HG03103 (cell line): Measurements from ENCODE around the gene C15orf39.
"Not testable (repeated sequence)": the region's sequence is repeated elsewhere in the genome, so short reads cannot be mapped to it uniquely, and the experiment has no call there.

Experiments used
- ATAC-seq: cut with Tn5 transposase; IDR thresholded peaks from one replicate; pipeline ENCODE4 v1.9.1; 2021; ENCODE audit warnings: low read depth; ENCODE audit not compliant: unreplicated experiment

The C15orf39 gene

DNA sequence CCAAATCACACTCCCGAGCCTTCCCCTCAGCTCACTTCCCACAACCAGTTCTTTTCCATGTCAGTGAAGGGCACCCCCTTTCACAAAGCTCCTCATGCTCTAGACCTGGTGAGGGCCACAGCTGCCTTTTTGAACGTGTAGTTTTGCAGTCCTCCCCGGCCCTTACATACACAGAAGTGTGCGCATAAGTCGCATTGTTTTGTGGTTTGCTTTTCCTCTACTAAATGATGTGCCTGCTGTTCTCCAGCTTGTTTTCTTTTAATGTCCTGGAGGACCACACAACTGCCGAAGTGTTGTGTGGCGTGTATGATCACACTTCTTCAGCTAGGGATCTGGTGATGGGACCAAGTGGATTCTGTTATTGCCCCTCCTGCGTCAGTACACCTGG is 7.6 kb downstream of the C15orf39 start:
- ATAC-seq, result no peak

DNA sequence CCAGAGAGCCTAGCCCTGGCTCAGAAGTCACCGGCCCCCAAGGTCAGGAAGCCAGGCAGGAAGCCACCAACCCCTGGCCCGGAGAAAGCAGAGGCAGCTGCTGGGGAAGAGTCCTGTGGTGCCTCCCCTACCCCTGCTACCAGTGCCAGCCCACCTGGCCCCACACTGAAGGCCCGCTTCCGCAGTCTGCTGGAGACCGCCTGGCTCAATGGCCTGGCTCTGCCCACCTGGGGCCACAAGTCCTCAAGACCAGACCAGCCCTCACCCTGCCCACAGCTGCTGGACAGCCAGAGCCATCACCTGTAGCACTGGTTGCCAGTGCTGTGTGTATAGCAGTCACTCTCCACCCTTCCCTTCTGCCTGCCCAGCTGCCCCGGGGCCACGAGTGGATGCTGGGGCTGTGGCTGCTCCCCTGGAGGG is 9.1 kb downstream of the C15orf39 start:
- ATAC-seq, result no peak

DNA sequence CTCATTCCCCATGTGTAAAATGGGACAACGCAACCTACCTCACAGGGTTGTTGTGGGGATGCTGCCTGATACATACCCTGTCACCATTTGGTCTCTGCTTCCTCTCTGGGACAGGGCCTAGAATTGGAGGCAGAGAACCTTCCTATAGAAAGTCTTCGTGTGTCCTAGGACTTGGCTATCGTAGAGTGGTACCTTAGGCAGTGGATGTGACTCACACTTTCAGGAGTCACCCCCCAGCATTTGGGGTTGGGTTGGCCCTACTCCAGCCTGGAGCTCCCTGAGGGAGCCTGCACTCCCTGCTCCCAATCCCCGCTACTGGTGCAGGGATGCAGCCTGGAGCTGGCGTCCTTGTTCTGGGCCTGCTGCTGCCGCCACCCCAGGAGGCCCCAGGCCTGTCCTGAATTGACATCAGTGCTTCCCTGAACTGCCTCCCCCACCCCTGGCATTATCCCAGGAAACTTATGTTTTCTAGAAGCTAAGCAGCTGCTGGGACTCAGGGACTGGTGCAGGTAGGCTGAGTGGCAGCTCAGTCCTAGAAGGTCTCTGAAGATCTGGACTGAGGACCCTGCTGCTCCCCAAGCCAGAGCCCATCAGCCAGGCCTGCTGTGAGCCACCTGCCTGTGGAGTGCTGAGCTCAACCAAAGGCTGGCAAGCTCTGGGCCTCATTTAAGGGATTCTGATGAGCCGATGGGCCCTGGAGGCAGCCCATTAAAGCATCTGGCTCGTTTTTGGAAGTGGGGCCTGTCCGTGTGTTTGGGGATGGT is 9.9 kb downstream of the C15orf39 start:
- no peak for ATAC-seq

DNA sequence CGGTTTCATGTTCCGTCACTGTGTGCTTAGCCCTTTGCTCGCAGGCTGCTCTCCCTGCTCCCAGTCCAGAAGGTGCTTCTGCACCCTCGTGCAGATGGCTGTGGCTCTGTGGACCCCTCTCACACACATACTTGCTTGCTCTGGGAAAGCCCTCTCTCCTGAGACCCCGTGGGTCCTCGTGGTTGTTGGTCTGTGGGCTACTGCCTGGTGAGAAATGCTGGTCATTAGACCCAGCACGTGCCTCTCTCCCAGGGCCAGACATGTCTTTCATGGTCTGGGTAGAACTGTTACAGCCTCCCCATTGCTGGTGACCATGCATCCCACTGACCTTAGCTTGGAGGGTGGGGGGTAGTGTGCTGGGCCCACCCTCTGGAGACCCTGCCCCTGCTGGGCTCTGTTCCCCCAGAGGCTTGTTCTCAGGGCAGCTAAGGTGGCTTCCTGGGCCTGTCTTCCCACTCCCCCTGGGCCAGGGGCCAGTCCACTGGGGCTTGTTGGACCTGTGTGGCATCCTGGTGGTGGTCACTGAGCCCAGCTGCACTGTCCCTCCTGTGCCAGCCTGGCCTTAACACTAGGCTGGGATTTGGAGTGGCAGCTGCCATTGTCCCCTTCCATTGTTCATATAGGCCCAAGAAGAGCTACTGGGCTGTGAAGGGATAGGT is 10.6 kb downstream of the C15orf39 start:
- no peak for ATAC-seq

DNA sequence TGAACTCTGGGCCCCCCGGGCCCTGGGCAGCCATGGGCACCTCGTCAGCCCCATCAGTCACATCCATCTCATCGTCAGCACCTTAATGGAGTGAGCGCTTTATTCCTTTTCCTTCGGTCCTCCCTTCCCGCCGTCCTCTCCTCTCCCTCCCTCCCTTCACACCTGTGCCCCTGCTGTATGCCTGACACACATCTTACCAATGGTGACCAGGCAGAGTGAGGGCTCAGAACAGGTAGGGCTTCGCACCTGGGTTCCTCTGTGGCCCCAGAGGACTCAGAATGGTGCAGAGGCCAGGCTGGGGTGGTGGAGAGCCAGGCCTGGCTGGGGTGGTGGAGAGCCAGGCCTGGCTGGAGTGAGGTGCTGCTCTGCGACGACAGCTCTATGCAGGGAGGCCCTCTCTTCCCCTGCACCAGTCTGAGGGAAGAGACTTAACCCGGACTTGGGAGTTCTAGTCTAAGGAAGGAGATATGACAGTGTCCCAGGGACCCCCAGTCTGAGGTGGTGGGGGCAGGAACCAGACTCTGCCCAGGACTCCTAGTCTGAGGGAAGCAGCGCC is 11.6 kb downstream of the C15orf39 start:
- ATAC-seq, result no peak

DNA sequence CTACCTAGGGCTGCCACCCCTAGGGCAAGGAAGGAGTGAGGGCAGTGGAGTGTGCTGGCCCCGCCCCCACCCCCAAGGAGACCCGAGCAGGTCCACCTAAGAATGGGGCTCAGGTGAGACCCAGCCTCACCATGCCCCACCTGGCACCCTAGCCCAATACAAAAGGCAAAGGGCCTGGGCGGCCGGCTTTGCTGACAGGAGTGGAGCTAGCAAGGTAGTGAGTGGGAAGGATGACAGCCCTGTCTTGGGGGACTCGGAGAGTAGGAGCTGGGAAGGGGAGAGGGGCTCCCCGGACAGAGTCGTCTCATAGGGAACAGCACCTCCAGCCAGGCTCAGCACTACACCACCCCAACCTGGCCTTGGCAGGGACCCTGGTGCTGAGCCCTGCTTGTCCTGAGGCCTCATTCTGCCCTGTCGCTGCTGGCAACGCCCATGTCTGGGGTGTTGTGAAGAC is 12.1 kb downstream of the C15orf39 start:
- no peak for ATAC-seq

DNA sequence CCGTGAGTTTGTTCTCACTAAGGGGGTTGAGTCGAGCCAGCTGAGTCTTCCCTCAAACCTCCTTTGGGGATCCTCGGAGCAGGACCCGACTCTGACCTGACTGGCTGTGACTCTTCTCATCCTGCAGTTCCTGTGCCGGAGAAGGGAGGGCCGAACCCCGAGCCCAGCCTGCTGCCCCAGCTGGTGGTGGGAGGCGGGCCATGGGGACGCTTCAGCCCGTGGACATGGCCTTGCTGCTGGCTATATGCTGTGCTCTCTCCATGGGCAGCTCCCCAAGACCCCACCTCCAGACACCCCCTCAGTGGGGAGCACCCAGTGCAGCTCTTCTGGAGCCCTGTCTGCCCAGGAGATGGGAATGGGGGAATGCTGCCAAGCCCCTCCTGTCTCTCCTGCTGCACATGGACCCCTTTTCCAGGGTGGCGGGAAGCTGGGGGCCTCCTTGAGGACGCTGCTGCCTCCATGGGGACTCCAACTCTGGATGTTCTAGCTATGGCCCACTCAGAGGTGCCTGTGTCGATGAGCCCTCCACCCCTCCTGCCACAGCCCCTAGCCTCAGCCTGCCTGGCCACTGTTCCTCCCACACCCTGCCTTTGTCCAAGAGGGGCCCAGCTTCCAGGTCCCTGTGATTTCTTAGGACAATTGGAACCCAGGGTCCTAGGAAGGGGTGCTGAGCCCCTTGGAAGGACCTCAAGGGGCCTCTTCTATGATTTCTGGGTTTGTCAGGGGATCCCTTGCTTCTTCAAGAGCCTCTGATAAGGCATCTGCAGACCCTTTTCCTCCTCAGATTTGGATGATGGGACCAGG is 12.8 kb downstream of the C15orf39 start:
- no peak for ATAC-seq

DNA sequence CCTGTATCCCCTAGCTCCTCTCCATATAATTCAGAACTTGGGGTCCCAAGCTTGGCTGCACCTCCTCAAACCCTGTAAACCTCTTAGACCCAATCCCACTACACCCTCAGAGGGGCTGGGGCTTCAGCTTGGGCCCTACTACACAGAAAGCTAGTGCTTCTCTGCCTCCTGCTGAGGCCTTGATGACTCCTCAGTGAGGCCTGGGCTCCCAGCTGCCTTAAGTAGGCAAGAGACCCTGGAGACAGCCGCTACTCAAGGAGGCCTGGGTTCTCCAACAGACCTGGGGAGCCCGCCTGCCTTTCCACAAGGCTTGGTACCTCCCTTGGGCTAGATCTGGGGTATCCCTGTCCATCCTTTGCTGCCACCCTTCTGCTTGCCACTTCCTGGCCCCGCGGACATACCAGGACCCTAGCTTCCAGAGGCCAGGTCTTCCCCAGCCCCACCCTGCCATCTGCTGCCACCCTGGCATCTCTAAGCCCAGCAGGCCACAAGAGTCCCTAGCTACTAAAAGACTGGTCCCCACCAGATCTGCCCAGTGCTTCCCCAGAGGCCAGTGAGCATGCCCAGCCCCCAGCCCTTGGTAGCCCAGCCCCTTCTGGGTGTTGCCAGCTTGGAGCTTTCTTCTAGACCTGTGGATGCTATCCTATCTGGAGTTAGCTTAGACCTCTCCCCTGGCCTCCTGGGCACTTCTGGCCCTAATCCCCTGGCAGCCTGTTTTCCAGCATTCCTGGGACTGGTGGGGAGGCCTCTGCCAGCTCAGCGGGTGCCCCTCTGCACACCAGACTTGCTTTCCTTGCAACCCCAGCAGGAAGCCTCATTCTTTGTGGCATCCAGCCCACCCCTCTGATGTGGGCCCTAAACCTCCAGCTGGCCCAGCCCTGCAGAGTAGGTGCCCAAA is 13.7 kb downstream of the C15orf39 start:
- ATAC-seq, result no peak

DNA sequence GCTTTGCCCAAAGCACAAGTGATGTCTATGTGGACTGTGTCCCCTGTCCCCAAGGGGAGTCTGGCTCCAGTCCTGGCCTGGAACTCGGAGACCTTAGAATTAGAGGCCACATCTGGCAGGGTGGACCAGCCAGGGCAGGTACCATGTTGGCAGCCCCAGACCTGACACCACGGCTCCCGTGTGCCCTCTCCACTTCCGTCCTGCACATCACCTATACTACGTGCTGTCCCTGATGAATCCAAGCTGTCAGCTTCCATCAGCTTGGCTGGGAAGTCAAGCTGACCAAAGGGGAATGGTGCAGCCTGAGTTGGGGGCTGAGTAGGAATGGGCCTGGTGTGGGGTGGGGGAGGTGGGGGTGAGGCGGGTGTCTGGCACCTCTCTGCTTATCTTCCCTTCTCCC is 15.3 kb downstream of the C15orf39 start:
- no peak for ATAC-seq

DNA sequence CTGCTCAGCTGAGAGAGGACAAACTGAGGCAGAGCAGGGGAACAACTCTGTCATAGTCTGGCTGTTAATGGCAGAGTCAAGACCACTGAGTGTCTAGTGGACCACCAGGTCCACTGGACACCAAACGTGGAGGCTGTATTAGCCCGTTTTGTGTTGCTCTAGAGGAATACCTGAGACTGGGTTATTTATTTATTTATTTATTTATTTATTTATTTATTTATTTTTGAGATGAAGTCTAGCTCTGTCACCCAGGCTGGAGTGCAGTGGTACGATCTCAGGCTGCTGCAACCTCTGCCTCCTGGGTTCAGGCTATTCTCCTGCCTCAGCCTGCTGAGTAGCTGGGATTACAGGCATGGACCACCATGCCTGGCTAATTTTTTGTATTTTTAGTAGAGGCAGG is 15.9 kb downstream of the C15orf39 start:
- not testable (repeated sequence) for ATAC-seq

DNA sequence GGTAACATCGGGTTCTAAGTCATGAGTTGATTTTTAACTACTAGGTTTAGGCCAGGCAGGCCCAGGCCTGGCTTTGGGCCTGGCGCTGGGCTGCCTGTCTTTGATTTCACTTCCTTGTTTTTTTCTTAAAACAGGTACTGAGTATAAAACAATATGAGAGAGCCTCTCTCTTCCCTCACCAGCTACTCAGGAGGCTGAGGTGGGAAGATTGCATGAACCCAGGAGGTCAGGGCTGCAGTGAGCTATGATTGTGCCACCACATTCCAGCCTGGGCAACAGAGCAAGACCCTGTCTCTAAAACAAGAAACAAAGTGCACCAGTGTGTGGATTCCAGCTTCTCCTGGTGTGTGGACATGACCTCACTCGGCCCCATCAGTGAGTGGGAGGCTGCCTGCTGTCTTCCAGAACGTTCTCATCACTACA is 17.8 kb downstream of the C15orf39 start:
- not testable (repeated sequence) for ATAC-seq

DNA sequence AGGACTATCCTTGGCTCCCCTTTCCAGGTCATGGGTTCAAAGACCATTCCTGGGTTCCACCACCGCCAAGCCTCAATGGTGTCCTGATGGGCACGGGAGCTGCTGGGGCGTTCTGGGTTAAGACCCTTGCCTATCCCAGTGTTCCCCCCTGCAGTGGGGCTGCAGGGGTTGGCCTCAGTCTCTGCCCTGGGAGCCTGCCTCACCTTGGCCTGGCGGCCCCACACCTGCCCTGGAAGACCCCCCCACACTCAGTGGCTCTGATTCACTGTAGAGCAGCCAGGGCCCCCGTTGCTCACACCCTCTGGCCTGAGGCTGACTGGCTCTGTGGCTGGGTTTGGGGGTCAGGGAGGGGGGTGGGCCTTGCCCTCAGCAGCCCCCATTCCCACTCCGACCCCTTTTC is 22.0 kb downstream of the C15orf39 start:
- ATAC-seq, result no peak

DNA sequence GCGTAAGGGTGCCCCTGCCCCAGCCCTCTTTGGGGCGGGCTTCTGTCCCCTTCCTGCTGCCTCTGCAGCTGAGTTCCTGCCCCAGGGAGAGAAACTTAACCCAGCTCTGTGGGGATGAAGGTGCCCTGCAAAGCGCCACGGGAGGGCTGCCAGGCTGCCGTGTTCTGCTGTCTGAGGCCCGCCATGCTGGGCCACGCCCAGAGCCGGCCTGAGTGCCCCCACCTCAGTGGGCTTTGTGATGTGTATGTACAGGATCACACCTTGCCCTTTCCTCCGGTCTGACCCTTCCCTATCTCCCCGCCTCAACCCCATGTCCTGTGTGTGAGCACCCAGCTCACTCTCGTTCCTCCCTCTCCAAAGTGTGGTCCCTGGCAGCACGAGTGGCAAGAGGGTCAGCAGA is 22.6 kb downstream of the C15orf39 start:
- no peak for ATAC-seq

DNA sequence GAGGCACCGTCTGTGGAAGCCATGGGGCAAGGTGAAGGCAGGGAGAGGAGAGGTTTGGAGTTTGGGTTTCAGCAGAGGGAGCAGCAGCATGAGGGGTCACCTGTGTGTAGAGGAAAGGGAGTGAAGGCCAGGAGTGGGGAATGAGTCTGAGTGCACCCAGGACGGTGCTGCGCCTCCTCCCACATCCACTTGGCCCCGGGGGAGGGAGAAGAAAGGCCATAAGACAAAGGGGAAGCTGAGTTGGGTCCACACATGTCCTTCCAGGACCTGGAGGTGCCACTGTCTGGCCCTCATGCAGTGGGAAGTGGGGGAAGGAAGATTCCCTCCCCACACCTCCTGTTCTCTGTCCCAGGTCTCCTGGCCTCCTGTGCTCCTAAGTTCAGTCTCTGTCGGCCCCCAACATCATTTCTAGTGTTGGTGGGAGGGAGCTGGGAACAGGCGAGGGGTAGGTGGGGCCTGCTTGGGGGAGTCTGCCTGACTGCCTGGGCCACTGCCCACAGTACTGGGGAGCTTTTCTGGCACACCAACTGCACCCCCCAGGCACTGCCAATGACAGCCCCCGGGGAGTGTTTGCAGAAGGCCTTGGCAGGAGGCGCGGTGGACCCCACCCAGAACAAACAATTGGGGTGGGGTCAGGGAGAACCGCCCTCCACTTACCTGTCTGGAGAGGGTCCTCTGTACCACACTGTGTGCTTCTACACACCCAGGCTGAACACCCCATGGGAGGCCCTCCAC is 23.6 kb downstream of the C15orf39 start:
- ATAC-seq, result not testable (repeated sequence)

DNA sequence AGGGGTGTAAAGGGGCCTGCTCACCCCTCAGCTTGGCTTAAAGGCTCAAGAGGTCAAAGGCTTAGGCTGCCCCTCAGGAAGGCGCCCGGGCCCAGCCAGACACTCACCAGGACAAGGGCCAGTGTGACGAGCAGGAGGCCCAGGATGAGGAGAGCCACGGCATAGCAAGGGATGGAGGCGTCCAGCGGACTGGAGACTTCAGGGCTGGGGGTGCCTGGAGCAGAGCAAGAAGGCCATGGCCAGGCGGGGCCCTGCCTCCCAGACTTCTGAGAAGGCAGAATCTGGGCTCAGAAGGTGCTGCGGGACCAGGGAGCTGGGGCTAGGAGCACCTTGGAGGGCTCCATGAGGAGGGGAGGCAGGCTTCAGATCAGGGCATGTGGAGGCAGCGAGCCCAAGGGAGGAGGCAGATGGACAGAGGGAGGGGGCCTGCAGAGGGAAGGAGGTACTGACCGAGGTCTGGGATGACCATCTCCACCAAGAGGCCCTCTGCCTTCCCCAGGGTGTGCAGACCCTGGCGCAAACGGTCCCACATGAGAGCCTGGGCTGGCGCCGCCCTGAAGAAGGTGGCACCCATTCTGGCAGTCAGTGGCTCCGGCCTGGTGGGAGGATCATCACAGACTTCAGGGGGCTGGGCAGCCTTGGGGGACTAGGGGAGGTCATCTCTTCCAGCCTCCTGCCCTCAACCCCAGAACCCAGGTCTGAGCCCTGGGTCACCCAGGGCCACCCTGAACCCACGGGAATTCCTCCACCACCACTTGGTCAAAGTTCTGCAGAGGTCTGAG is 24.5 kb downstream of the C15orf39 start:
- ATAC-seq, result no peak

DNA sequence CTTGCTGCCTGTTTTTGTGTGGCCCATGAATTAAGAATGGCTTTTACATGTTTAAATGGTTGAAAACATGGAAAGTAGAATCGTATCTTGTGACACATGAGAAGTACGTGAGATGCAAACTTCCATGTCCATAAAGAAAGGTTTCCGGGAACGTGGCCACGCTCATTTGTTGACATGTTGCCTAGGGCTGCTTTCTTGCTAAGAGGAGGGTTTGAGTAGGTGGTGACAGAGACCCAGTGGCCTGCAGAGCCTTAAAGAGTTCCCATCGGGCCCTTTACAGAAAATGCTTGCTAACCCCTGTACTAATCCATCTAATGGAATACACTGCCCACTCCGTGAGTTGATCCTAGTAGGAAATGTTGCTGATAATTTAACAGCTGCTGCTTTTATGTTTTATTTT is 25.4 kb downstream of the C15orf39 start:
- ATAC-seq, result not testable (repeated sequence)

DNA sequence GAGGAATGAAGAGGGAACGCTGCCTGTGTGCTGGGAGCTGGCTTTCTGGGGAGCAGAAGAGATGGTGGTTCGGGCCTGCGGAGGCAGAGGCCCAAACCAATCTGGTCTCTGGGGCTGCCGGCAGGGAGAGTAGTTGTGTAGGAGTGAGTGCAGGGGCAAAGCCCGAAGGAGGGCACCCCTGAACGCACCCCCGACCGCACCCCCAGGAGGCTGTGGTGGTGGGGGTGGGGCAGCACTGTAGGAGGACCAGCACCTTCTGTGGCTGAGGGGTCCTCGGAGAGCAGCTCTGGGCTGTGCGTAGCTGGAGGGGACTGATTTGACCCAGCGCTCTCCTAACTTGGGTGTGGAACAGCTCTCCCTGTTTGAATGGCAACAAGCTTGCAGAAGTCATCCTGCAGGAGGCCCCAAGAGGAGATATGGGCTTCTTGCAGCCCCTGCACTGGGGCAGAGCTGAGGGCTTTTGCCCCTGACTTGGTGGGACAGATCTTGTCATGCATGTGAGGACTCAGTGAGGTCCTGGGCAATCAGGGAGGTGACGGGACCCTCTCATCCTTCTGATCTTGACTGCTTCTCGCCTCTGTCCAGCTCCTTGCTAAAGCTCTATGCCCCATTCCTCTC is 26.1 kb downstream of the C15orf39 start:
- no peak for ATAC-seq

DNA sequence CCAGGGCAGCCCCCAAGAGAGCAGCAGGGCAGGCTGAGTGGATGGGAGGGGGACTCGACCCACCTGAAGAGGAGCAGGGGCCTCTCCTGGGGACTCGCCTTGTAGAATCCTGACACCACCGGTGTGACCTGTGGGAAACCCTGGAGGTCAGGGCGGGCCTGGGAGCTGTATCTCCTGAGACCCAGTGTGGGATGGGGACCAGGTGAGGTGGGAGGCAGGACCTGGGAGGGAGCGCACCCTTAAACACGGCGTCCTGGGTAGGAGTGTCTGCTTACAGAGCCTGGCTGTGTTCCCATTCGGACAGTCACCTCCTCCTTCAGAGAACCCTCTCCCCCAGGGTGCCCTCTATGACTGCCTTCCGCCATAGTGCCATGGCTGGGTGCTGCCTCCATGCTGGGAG is 27.1 kb downstream of the C15orf39 start:
- no peak for ATAC-seq
